OCI-LY1 (cell line): ENCODE data around the gene TLE2.

Experiments used
- EZH2 ChIP-seq: fragments of 200-600 bp; sonication (generic), shearing (Covaris generic); IDR thresholded peaks from 2 replicates; pipeline ENCODE4 v1.8.0; 2017; ENCODE audit warnings: borderline replicate concordance, mixed run types, mild to moderate bottlenecking, antibody characterized with exemption, low read length, moderate library complexity, mixed read lengths
- TF ChIP-seq, protein P1 (sequence below): fragments of 200-600 bp; sonication (generic), shearing (Covaris generic); IDR thresholded peaks from 2 replicates; pipeline ENCODE4 v1.5.1; 2017; ENCODE audit warnings: mild to moderate bottlenecking, antibody characterized with exemption, low read length, moderate library complexity, mixed read lengths

DNA sequence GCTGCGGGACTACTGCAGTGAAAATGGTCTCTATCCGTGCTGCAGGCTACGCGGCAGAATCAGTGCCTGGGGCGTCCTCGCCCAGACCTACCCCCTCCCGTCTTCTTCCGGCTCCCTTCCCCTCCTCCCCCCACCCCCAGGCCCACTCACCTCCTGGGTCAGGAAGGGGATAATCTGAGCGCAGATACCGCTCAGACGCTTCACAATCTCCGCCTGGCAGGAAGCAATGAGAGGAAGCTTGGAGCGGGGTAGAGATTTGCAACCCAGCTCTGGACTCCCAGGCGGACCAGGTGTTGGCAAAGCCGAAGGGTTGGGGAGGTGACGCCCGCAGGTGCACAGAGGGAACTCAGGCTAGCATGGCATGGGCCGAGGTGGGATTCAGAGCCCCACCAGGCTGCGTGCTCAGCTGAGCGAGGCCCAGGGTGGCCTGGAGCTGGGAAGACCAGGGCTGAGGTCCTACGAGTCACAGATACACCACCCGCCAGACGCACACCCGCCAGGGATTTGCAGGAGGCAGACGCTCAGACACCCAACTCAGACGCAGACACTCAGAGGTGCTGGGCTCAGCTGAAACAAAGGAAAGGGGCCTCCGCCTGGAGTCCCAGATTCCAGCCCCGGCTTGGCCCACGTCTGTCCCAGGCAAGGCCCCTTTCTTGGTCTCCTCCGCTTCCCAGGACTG is 4.1 kb downstream of the TLE2 start:
- TF ChIP-seq, protein P1, sequence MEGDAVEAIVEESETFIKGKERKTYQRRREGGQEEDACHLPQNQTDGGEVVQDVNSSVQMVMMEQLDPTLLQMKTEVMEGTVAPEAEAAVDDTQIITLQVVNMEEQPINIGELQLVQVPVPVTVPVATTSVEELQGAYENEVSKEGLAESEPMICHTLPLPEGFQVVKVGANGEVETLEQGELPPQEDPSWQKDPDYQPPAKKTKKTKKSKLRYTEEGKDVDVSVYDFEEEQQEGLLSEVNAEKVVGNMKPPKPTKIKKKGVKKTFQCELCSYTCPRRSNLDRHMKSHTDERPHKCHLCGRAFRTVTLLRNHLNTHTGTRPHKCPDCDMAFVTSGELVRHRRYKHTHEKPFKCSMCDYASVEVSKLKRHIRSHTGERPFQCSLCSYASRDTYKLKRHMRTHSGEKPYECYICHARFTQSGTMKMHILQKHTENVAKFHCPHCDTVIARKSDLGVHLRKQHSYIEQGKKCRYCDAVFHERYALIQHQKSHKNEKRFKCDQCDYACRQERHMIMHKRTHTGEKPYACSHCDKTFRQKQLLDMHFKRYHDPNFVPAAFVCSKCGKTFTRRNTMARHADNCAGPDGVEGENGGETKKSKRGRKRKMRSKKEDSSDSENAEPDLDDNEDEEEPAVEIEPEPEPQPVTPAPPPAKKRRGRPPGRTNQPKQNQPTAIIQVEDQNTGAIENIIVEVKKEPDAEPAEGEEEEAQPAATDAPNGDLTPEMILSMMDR, result no peak
- TF ChIP-seq EZH2, result no peak
